Neural progenitor cell (in vitro differentiated cells): ENCODE data around the gene TIMM22. TPM values are rescaled to one million over a fixed set of nuclear protein-coding genes. Genes with fewer than 3 reads are reported as not detected.
"Not testable (repeated sequence)": the region's sequence is repeated elsewhere in the genome, so short reads cannot be mapped to it uniquely, and the experiment has no call there.

ENCODE experiments used
- DNase-seq: peaks from one replicate; pipeline ENCODE4 v3.0.0-alpha.2; 2016; ENCODE audit warnings: low spot score
- H2AFZ ChIP-seq: fragments of 200-600 bp; sonication (generic); replicated peaks from 2 replicates; pipeline ENCODE4 v1.6.1; 2016; ENCODE audit warnings: antibody characterized with exemption
- H3F3A ChIP-seq: fragments of 200-600 bp; sonication (generic); 2 replicates; pipeline ENCODE4 v1.6.1; 2016; ENCODE audit warnings: antibody characterized with exemption, low read depth
- H3K27ac ChIP-seq: fragments of 200-600 bp; sonication (generic); 2 replicates; pipeline ENCODE4 v1.5.1; 2016; ENCODE audit warnings: mild to moderate bottlenecking
- H3K27me3 ChIP-seq: fragments of 200-600 bp; sonication (generic); 2 replicates; pipeline ENCODE4 v1.6.1; 2016; ENCODE audit warnings: mild to moderate bottlenecking, moderate library complexity
- H3K36me3 ChIP-seq: fragments of 200-600 bp; sonication (generic); 2 replicates; pipeline ENCODE4 v1.5.1; 2016
- H3K4me1 ChIP-seq: fragments of 200-600 bp; sonication (generic); 2 replicates; pipeline ENCODE4 v1.6.1; 2016; ENCODE audit warnings: mixed run types
- H3K4me2 ChIP-seq: fragments of 200-600 bp; sonication (generic); 2 replicates; pipeline ENCODE4 v1.6.1; 2016
- H3K4me3 ChIP-seq: fragments of 200-600 bp; sonication (generic); 2 replicates; pipeline ENCODE4 v1.5.1; 2016
- H3K79me2 ChIP-seq: fragments of 200-600 bp; sonication (generic); 2 replicates; pipeline ENCODE4 v1.6.1; 2016; ENCODE audit warnings: low read depth
- H3K9ac ChIP-seq: fragments of 200-600 bp; sonication (generic); 2 replicates; pipeline ENCODE4 v1.6.1; 2016
- H3K9me3 ChIP-seq: fragments of 200-600 bp; sonication (generic); 2 replicates; pipeline ENCODE4 v1.5.1; 2016; ENCODE audit warnings: low read depth
- H4K20me1 ChIP-seq: fragments of 200-600 bp; sonication (generic); 2 replicates; pipeline ENCODE4 v1.6.1; 2016; ENCODE audit warnings: low read depth
- H3K27ac Mint-ChIP-seq: 3 replicates; pipeline ENCODE4 v1.8.0; 2021; ENCODE audit warnings: mixed read lengths
- H3K27me3 Mint-ChIP-seq: 2 replicates; pipeline ENCODE4 v1.8.0; 2022; ENCODE audit warnings: low read depth, mild to moderate bottlenecking, inconsistent platforms, moderate library complexity, mixed read lengths; ENCODE audit not compliant: insufficient read depth
- H3K36me3 Mint-ChIP-seq: 3 replicates; pipeline ENCODE4 v1.8.0; 2021; ENCODE audit warnings: mixed read lengths
- H3K4me1 Mint-ChIP-seq: 3 replicates; pipeline ENCODE4 v1.8.0; 2021; ENCODE audit warnings: mixed read lengths
- H3K4me3 Mint-ChIP-seq: 3 replicates; pipeline ENCODE4 v1.8.0; 2021; ENCODE audit warnings: mild to moderate bottlenecking, moderate library complexity, mixed read lengths
- H3K9me3 Mint-ChIP-seq: 3 replicates; pipeline ENCODE4 v1.8.0; 2020; ENCODE audit warnings: mixed read lengths
- EZH2 ChIP-seq: fragments of 200-600 bp; sonication (generic); IDR thresholded peaks from 2 replicates; pipeline ENCODE4 v1.6.1; 2017; ENCODE audit warnings: antibody characterized with exemption, mild to moderate bottlenecking, moderate library complexity
- EZH2phosphoT487 ChIP-seq: fragments of 200-600 bp; sonication (generic); IDR thresholded peaks from 2 replicates; pipeline ENCODE4 v1.6.1; 2017; ENCODE audit warnings: antibody characterized with exemption
- total RNA-seq: library from RNA; depleted of rRNA; stranded (reverse); fragments of >200 nt; gene quantifications from 2 replicates; pipeline ENCODE4 v1.2.3, GENCODE V29; 2015; ENCODE audit warnings: low replicate concordance
- TF ChIP-seq, protein P1 (sequence below): fragments of 200-600 bp; sonication (generic); IDR thresholded peaks from 2 replicates; pipeline ENCODE4 v1.5.1; 2017; ENCODE audit warnings: antibody characterized with exemption, mild to moderate bottlenecking

The TIMM22 gene
- total RNA-seq, 1 donor from 2014 or later = 11.7 TPM

GRCh38 chr17:988561-988960, 8.4 kb upstream of the TIMM22 start:
- Histone ChIP-seq H3K4me3 (no peak overlapping the region), H3K27ac (no peak overlapping the region), H3K27me3 (no peaks in the 10 kb centered on the region), H3K9me3 (no peaks in the 10 kb centered on the region), H3K4me2 (no peak overlapping the region), H3K36me3 (no peaks in the 10 kb centered on the region), H3K9ac (no peak overlapping the region), H3K79me2 (no peaks in the 10 kb centered on the region), H3F3A (no peaks in the 10 kb centered on the region), H3K4me1 (no peaks in the 10 kb centered on the region), H2AFZ (no peak overlapping the region), H4K20me1 (no peaks in the 10 kb centered on the region)
- peaks cover 4% of the 10 kb centered on the region for H3K27me3 Mint-ChIP-seq
- no peaks in the 10 kb centered on the region for H3K4me1 Mint-ChIP-seq
- no peaks in the 10 kb centered on the region for H3K9me3 Mint-ChIP-seq
- H3K27ac Mint-ChIP-seq = peak overlapping the region; percentile 36
- DNase-seq = no peak
- no peak overlapping the region for H3K4me3 Mint-ChIP-seq
- TF ChIP-seq EZH2phosphoT487 = no peak
- TF ChIP-seq, protein P1, sequence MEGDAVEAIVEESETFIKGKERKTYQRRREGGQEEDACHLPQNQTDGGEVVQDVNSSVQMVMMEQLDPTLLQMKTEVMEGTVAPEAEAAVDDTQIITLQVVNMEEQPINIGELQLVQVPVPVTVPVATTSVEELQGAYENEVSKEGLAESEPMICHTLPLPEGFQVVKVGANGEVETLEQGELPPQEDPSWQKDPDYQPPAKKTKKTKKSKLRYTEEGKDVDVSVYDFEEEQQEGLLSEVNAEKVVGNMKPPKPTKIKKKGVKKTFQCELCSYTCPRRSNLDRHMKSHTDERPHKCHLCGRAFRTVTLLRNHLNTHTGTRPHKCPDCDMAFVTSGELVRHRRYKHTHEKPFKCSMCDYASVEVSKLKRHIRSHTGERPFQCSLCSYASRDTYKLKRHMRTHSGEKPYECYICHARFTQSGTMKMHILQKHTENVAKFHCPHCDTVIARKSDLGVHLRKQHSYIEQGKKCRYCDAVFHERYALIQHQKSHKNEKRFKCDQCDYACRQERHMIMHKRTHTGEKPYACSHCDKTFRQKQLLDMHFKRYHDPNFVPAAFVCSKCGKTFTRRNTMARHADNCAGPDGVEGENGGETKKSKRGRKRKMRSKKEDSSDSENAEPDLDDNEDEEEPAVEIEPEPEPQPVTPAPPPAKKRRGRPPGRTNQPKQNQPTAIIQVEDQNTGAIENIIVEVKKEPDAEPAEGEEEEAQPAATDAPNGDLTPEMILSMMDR = no peak
- no peak for TF ChIP-seq EZH2
- H3K36me3 Mint-ChIP-seq = no peaks in the 10 kb centered on the region

DNA sequence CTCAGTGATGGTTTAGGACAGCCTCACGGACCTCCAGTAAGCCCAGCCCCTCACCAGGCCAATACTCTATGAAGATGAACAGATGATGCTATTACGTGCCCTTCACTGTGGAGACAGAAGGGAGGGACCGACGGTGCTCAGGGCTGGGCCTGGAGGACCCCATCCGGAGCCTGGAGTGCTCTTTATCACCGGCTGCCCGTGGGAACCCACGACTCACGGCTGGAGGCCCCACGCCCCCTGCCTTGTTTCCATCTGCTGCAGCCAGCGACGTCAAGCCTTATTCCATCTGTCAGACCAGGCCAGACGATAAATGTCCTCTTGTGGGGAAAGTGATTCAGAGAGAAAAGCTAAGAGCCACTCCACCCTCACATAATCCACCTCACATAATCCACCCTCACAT, 4.0 kb upstream of the TIMM22 start:
- Histone ChIP-seq H4K20me1 (peaks cover 4% of the 10 kb centered on the region), H3K9me3 (no peaks in the 10 kb centered on the region), H3K27me3 (peaks cover 10% of the 10 kb centered on the region), H3K9ac (no peak overlapping the region), H3K79me2 (peaks cover 10% of the 10 kb centered on the region), H3K4me3 (no peak overlapping the region), H3K4me2 (no peak overlapping the region), H2AFZ (no peak overlapping the region), H3F3A (no peaks in the 10 kb centered on the region), H3K4me1 (peaks cover 3% of the 10 kb centered on the region), H3K27ac (no peak overlapping the region), H3K36me3 (no peaks in the 10 kb centered on the region)
- no peak overlapping the region for H3K27ac Mint-ChIP-seq
- no peaks in the 10 kb centered on the region for H3K27me3 Mint-ChIP-seq
- H3K4me1 Mint-ChIP-seq = peaks cover 3% of the 10 kb centered on the region
- no peak for DNase-seq
- H3K9me3 Mint-ChIP-seq = no peaks in the 10 kb centered on the region
- TF ChIP-seq EZH2 (no peak), EZH2phosphoT487 (no peak)
- TF ChIP-seq, protein P1 = no peak
- no peak overlapping the region for H3K4me3 Mint-ChIP-seq
- no peaks in the 10 kb centered on the region for H3K36me3 Mint-ChIP-seq

DNA sequence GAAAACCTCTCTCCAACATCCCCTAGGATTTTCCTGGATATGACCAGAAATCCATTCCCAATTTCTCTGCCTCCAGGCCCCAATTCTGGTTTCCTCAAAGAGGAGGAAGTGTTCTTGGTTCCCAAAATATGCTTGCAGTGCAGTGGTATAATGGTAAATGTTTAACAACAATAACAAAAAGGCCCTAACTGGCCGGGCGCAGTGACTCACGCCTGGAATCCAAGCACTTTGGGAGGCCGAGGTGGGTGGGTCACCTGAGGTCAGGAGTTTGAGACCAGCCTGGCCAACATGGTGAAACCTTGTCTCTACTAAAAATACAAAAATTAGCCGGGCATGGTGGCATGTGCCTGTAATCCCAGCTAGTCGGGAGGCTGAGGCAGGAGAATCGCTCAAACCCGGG, 1.6 kb upstream of the TIMM22 start:
- Histone ChIP-seq H3K27me3 (peaks cover 10% of the 10 kb centered on the region), H4K20me1 (peaks cover 10% of the 10 kb centered on the region), H3K79me2 (peaks cover 14% of the 10 kb centered on the region)
- not testable (repeated sequence) for H3K4me3 Mint-ChIP-seq, H3K4me2 ChIP-seq, H3K27me3 Mint-ChIP-seq, DNase-seq, H3K9me3 Mint-ChIP-seq, H3K9ac ChIP-seq, H3K36me3 Mint-ChIP-seq, H3K9me3 ChIP-seq, H3K4me1 ChIP-seq, H3K27ac ChIP-seq, H3K27ac Mint-ChIP-seq, H3K36me3 ChIP-seq, H3F3A ChIP-seq, H2AFZ ChIP-seq, H3K4me3 ChIP-seq
- peaks cover 11% of the 10 kb centered on the region for H3K4me1 Mint-ChIP-seq

- Mint-ChIP-seq H3K4me3 (peak overlapping the region; percentile 97), H3K4me1 (peaks cover 11% of the 10 kb centered on the region), H3K27ac (no peak overlapping the region), H3K27me3 (no peaks in the 10 kb centered on the region), H3K36me3 (peaks cover 14% of the 10 kb centered on the region), H3K9me3 (no peaks in the 10 kb centered on the region)
- no peak overlapping the region for H2AFZ ChIP-seq
- no peak overlapping the region for H3K27ac ChIP-seq
- H3K27me3 ChIP-seq = peaks cover 10% of the 10 kb centered on the region
- no peak for TF ChIP-seq EZH2phosphoT487
- no peak for TF ChIP-seq EZH2
- TF ChIP-seq, protein P1 = no peak
- H3K9ac ChIP-seq = no peak overlapping the region
- H3K9me3 ChIP-seq = no peaks in the 10 kb centered on the region
- H3K36me3 ChIP-seq = no peaks in the 10 kb centered on the region
- peak overlapping the region; percentile 95 for H3K4me3 ChIP-seq
- H3F3A ChIP-seq = peaks cover 5% of the 10 kb centered on the region
- H4K20me1 ChIP-seq = peaks cover 10% of the 10 kb centered on the region
- peak overlapping the region; percentile 83 for H3K4me2 ChIP-seq
- peaks cover 14% of the 10 kb centered on the region for H3K79me2 ChIP-seq
- peaks cover 4% of the 10 kb centered on the region for H3K4me1 ChIP-seq
- DNase-seq = no peak
Observed at GRCh38 chr17:998111-998510, 1.2 kb downstream of the TIMM22 start.
